ENCODE measurements around the gene LRIT2.

GRCh38 chr10:84217746-84218145 lies 7.6 kb downstream of the LRIT2 start:
- TF ChIP-seq CTCF (conservative IDR thresholded peaks at IDR 0.05; ENCODE audit: low read depth, low read length) (no peak), EZH2 (IDR thresholded peaks at IDR 0.05; ENCODE audit: borderline replicate concordance, low read depth, low read length, poor library complexity, severe bottlenecking) (no peak)
